DOHH2 (cell line): Measurements from ENCODE around the gene CCDC107.

ENCODE experiments used
- H3F3A ChIP-seq: fragments of 200-600 bp; sonication (generic), shearing (Covaris generic); 2 replicates; pipeline ENCODE4 v1.6.0; 2016; ENCODE audit warnings: antibody characterized with exemption, mild to moderate bottlenecking; ENCODE audit not compliant: control insufficient read depth, insufficient read depth
- H3K27ac ChIP-seq: fragments of 200-600 bp; sonication (generic); 2 replicates; pipeline ENCODE4 v1.5.1; 2014; ENCODE audit warnings: low read depth, mild to moderate bottlenecking, low read length, moderate library complexity
- H3K27me3 ChIP-seq: fragments of 200-600 bp; sonication (generic); 2 replicates; pipeline ENCODE4 v1.6.1; 2014; ENCODE audit warnings: mild to moderate bottlenecking, low read length, mixed read lengths; ENCODE audit not compliant: control insufficient read depth
- H3K36me3 ChIP-seq: fragments of 200-600 bp; sonication (generic); 2 replicates; pipeline ENCODE4 v1.6.1; 2014; ENCODE audit warnings: mild to moderate bottlenecking, low read length, moderate library complexity, mixed read lengths; ENCODE audit not compliant: control insufficient read depth
- H3K4me1 ChIP-seq: fragments of 200-600 bp; sonication (generic); 2 replicates; pipeline ENCODE4 v1.6.1; 2014; ENCODE audit warnings: mild to moderate bottlenecking, low read length, mixed read lengths; ENCODE audit not compliant: control insufficient read depth
- H3K4me2 ChIP-seq: fragments of 200-600 bp; sonication (generic); 2 replicates; pipeline ENCODE4 v1.6.0; 2014; ENCODE audit warnings: mild to moderate bottlenecking, low read length, moderate library complexity
- H3K4me3 ChIP-seq: fragments of 200-600 bp; sonication (generic); 2 replicates; pipeline ENCODE4 v1.5.1; 2014; ENCODE audit warnings: mild to moderate bottlenecking, low read length, mixed read lengths
- H3K79me2 ChIP-seq: fragments of 200-600 bp; sonication (generic); 2 replicates; pipeline ENCODE4 v1.6.1; 2014; ENCODE audit warnings: mild to moderate bottlenecking, low read length, mixed read lengths; ENCODE audit not compliant: control insufficient read depth
- H3K9me2 ChIP-seq: fragments of 200-600 bp; sonication (generic); replicated peaks from 2 replicates; pipeline ENCODE4 v1.6.1; 2014; ENCODE audit warnings: mild to moderate bottlenecking, low read length, mixed read lengths; ENCODE audit not compliant: control insufficient read depth
- H3K9me3 ChIP-seq: fragments of 200-600 bp; sonication (generic); 2 replicates; pipeline ENCODE4 v1.6.1; 2014; ENCODE audit warnings: antibody characterized with exemption, low read length, mixed read lengths; ENCODE audit not compliant: control insufficient read depth, insufficient read depth
- H4K20me1 ChIP-seq: fragments of 200-600 bp; sonication (generic); 2 replicates; pipeline ENCODE4 v1.6.0; 2014; ENCODE audit warnings: low read depth, mild to moderate bottlenecking, antibody characterized with exemption, low read length, moderate library complexity; ENCODE audit not compliant: control insufficient read depth, insufficient read depth
- CTCF ChIP-seq: fragments of 200-600 bp; sonication (generic); IDR thresholded peaks from one replicate; pipeline ENCODE4 v1.5.1; 2014; ENCODE audit warnings: antibody characterized with exemption, mild to moderate bottlenecking, low read depth, low read length; ENCODE audit not compliant: poor library complexity, severe bottlenecking
- EZH2phosphoT487 ChIP-seq: fragments of 200-600 bp; sonication (generic); IDR thresholded peaks from 2 replicates; pipeline ENCODE4 v1.6.1; 2017; ENCODE audit warnings: borderline replicate concordance, mild to moderate bottlenecking, antibody characterized with exemption, low read length, moderate library complexity, mixed read lengths

The CCDC107 gene

GRCh38 chr9:35673132-35674024 is 15.3 kb downstream of the CCDC107 start, which contains the start of gene CA9:
Gene CA9 (plus strand): TSS chr9:35673928. CDS start chr9:35673960, 32 bp downstream.
- Histone ChIP-seq H3K9me3 (no peaks in the 10 kb centered on the region), H3K79me2 (no peaks in the 10 kb centered on the region), H3F3A (no peaks in the 10 kb centered on the region), H3K27me3 (peaks cover 6% of the 10 kb centered on the region; the same call in 1 of the 2 replicates), H3K4me3 (no peak within 1 kb of the TSS), H3K9me2 (no peaks in the 10 kb centered on the region), H3K36me3 (no peaks in the 10 kb centered on the region), H3K27ac (no peak within 1 kb of the TSS), H3K4me1 (no peaks in the 10 kb centered on the region), H4K20me1 (no peaks in the 10 kb centered on the region), H3K4me2 (no peak within 1 kb of the TSS)
- TF ChIP-seq CTCF = no peak

- Histone ChIP-seq H3K9me3 (no peaks in the 10 kb centered on the region), H3K79me2 (no peaks in the 10 kb centered on the region), H3K4me3 (no peak overlapping the region), H4K20me1 (no peaks in the 10 kb centered on the region), H3K4me2 (no peak overlapping the region), H3K4me1 (no peaks in the 10 kb centered on the region), H3K36me3 (no peaks in the 10 kb centered on the region), H3K27ac (no peak overlapping the region), H3F3A (no peaks in the 10 kb centered on the region), H3K9me2 (no peaks in the 10 kb centered on the region), H3K27me3 (peaks cover 6% of the 10 kb centered on the region; the same call in 1 of the 2 replicates)
- TF ChIP-seq CTCF (no peak), EZH2phosphoT487 (no peak)
Measured at GRCh38 chr9:35674025-35674361, 15.9 kb downstream of the CCDC107 start.

GRCh38 chr9:35675204-35675603 is 17.1 kb downstream of the CCDC107 start:
- Histone ChIP-seq H3K79me2 (no peaks in the 10 kb centered on the region), H3K4me2 (no peak overlapping the region), H4K20me1 (no peaks in the 10 kb centered on the region), H3K27me3 (peaks cover 6% of the 10 kb centered on the region; the same call in 1 of the 2 replicates), H3F3A (no peaks in the 10 kb centered on the region), H3K4me1 (peaks cover 6% of the 10 kb centered on the region), H3K9me2 (no peaks in the 10 kb centered on the region), H3K27ac (no peak overlapping the region), H3K4me3 (no peak overlapping the region), H3K36me3 (no peaks in the 10 kb centered on the region), H3K9me3 (no peaks in the 10 kb centered on the region)
- no peak for TF ChIP-seq CTCF
- no peak for TF ChIP-seq EZH2phosphoT487
